ENCODE measurements around the gene SIX2.

The SIX2 gene

GRCh38 chr2:44964752-44965236 is 44.5 kb downstream of the SIX2 start:
- no peak for DNase-seq

- no peak for DNase-seq
Measured at GRCh38 chr2:44962176-44962695, 47.0 kb downstream of the SIX2 start.

- DNase-seq = no peak
Measured at GRCh38 chr2:44960871-44961270, 48.4 kb downstream of the SIX2 start.

- DNase-seq = no peak
Measured at GRCh38 chr2:44959855-44960254, 49.4 kb downstream of the SIX2 start.

GRCh38 chr2:44957656-44958327 is 51.5 kb downstream of the SIX2 start:
- no peak for DNase-seq

- no peak for DNase-seq
Measured at GRCh38 chr2:44956843-44957242, 52.4 kb downstream of the SIX2 start.

GRCh38 chr2:44955593-44956392 is 53.5 kb downstream of the SIX2 start:
- peak in 13 of 14 donors; percentile 7 to 66 (median 29) for DNase-seq
